HFF-Myc (cell line): Measurements from ENCODE around the gene MRPL36.
"Not testable (repeated sequence)": the region's sequence is repeated elsewhere in the genome, so short reads cannot be mapped to it uniquely, and the experiment has no call there.

ENCODE experiments used
- DNase-seq: peaks from one replicate; pipeline ENCODE4 v3.0.0-alpha.2; 2011; ENCODE audit warnings: low read depth; ENCODE audit errors: extremely low read depth
- H3K4me3 ChIP-seq: replicated peaks from 2 replicates; pipeline ENCODE4 v1.5.1; 2011; ENCODE audit warnings: low read depth, mild to moderate bottlenecking, control low read depth, low read length
- CTCF ChIP-seq: IDR thresholded peaks from 2 replicates; pipeline ENCODE4 v1.5.1; 2012; ENCODE audit warnings: mild to moderate bottlenecking, low read depth, low read length, control low read depth; ENCODE audit errors: missing control alignments

MRPL36 gene

GRCh38 chr5:1800472-1801221 is 1.0 kb upstream of the MRPL36 start:
- no peak for DNase-seq
- TF ChIP-seq CTCF = no peak
- H3K4me3 ChIP-seq = peak overlapping the region; percentile 92

DNA sequence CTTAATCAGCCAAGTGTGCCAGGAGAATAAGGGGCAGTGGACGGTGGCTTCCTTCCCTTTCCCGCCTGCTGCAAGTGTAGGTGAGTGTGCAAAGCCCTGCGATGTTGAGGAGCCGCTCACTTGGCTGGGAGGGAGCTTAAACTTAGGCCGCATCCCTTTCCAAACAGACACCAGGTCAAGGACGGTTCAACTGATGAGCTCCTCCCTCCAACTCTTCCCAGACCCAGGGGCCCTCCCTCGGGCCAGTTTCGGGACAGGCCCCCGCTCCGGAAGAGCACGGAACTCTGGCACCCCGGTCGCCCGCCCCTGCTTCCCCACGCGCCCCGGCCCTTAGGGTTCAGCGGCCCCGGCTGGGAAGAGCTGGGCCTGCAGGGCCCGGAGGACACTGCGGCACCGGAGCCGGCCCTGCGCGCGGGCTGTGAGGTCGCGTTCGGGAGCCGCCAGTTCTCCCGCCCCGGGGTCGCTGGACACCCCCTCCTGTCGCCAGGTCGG is 481 bp downstream of the MRPL36 start:
- peak overlapping the region; percentile 92 for H3K4me3 ChIP-seq
- DNase-seq = no peak
- TF ChIP-seq CTCF = no peak

- DNase-seq = not testable (repeated sequence)
Observed at GRCh38 chr5:1798589-1798988, 1.0 kb downstream of the MRPL36 start.

GRCh38 chr5:1797855-1798254 is 1.8 kb downstream of the MRPL36 start:
- no peak for DNase-seq
- peak overlapping the region; percentile 92 for H3K4me3 ChIP-seq
- no peak for TF ChIP-seq CTCF

More at GRCh38 chr5:1798589-1798988, 1.0 kb downstream of the MRPL36 start:
- peak overlapping the region; percentile 92 for H3K4me3 ChIP-seq

DNA sequence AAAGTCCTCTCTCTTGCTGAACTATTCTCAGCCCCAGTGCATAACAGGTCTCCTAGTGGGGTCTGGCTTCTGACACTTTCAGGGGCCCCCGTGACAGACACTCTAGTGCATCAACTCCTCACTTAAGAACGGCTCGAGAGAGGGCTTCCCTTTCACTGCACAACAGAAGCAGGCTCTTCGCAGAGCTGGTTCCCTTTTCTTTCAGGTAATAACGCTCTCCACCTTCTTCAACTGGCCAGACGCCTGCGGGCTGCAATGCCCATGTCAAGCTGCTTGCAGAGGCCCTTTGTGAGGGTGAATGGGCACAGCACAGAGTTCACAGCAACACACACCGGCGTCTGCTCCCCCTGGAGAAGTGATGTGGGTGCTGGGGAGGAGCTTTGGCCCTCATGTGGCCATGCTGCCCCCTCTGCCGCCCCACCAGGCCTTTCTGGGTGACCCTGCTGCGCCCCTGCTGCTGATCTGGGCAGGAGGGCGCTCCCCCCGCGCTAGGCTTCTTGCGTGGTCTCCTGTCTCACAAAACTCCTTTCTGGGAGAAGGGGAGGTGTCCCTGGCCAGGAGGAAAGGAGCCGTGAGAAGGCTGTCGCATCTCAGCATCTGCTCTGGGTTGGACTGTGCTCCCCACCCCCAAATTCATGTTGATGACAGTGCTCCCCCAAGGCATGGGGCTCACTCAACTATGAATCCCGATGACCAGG is 2.4 kb downstream of the MRPL36 start:
- no peak for TF ChIP-seq CTCF
- peak overlapping the region; percentile 92 for H3K4me3 ChIP-seq
- no peak for DNase-seq

- H3K4me3 ChIP-seq = no peak overlapping the region
- no peak for TF ChIP-seq CTCF
- no peak for DNase-seq
Observed at GRCh38 chr5:1796371-1797102, 3.1 kb downstream of the MRPL36 start.

- H3K4me3 ChIP-seq = no peak overlapping the region
- no peak for TF ChIP-seq CTCF
- no peak for DNase-seq
Observed at GRCh38 chr5:1795931-1796330, 3.7 kb downstream of the MRPL36 start.
